ENCODE measurements around the gene LTBP1.

- TF ChIP-seq CTCF (IDR thresholded peaks at IDR 0.05) (no peak), POLR2A (IDR thresholded peaks at IDR 0.05) (no peak)
Observed at GRCh38 chr2:33272001-33272400, 325.2 kb downstream of the LTBP1 start.

Measured in lower leg skin (tissue), 3 donors.